Activated CD4-positive, CD25-positive, alpha-beta regulatory T cell treated with anti-CD3 and anti-CD28 coated beads, Interleukin-2, amount 50 U/mL, for 16 hours (primary cell): ENCODE results near the gene RNGTT.

Source experiments
- DNase-seq: peaks from one replicate; pipeline ENCODE4 v3.0.0-alpha.2; 2020; ENCODE audit warnings: low read depth, low spot score

Gene RNGTT

GRCh38 chr6:88662163-88662580 lies 301.2 kb downstream of the RNGTT start:
- no peak for DNase-seq

- DNase-seq = no peak
Measured at GRCh38 chr6:88661136-88661535, 302.3 kb downstream of the RNGTT start.

- DNase-seq = no peak
Measured at GRCh38 chr6:88655586-88655985, 307.8 kb downstream of the RNGTT start.

GRCh38 chr6:88653936-88654335 lies 309.5 kb downstream of the RNGTT start:
- DNase-seq = no peak

GRCh38 chr6:88651400-88651799 lies 312.0 kb downstream of the RNGTT start:
- no peak for DNase-seq

- no peak for DNase-seq
Measured at GRCh38 chr6:88650979-88651378, 312.4 kb downstream of the RNGTT start.

- DNase-seq = no peak
Measured at GRCh38 chr6:88650029-88650619, 313.3 kb downstream of the RNGTT start.

- no peak for DNase-seq
Measured at GRCh38 chr6:88641178-88641903, 322.1 kb downstream of the RNGTT start.

GRCh38 chr6:88637761-88638545 lies 325.5 kb downstream of the RNGTT start:
- DNase-seq = no peak

GRCh38 chr6:88636871-88637270 lies 326.5 kb downstream of the RNGTT start:
- DNase-seq = no peak

GRCh38 chr6:88633782-88634181 lies 329.6 kb downstream of the RNGTT start:
- no peak for DNase-seq

GRCh38 chr6:88631830-88632229 lies 331.6 kb downstream of the RNGTT start:
- no peak for DNase-seq

GRCh38 chr6:88629838-88630494 lies 333.5 kb downstream of the RNGTT start:
- no peak for DNase-seq

- no peak for DNase-seq
Measured at GRCh38 chr6:88626460-88626859, 337.0 kb downstream of the RNGTT start.

GRCh38 chr6:88623531-88623930 lies 339.9 kb downstream of the RNGTT start:
- no peak for DNase-seq

GRCh38 chr6:88619951-88620350 lies 343.5 kb downstream of the RNGTT start:
- DNase-seq = no peak

- DNase-seq = no peak
Measured at GRCh38 chr6:88616380-88616779, 347.0 kb downstream of the RNGTT start.

GRCh38 chr6:88614316-88614877 lies 349.0 kb downstream of the RNGTT start:
- DNase-seq = no peak

- DNase-seq = no peak
Measured at GRCh38 chr6:88612631-88613030, 350.8 kb downstream of the RNGTT start.

GRCh38 chr6:88611721-88612120 lies 351.7 kb downstream of the RNGTT start:
- no peak for DNase-seq

- no peak for DNase-seq
Measured at GRCh38 chr6:88609983-88610382, 353.4 kb downstream of the RNGTT start.

GRCh38 chr6:88605271-88605670 lies 358.1 kb downstream of the RNGTT start:
- no peak for DNase-seq
